Endothelial cell of umbilical vein (primary cell): ENCODE measurements around the gene FAM222B. TPM values are rescaled to one million over a fixed set of nuclear protein-coding genes. Genes with fewer than 3 reads are reported as not detected.

Experiments used
- BruUV-seq: library from RNA; stranded (reverse); fragments of 400-500 nt; replicated peaks from 2 replicates; lab custom pipeline; 2021; lab: Mats Ljungman, UMichigan
- CTCF ChIA-PET: fragments of 300-600, 350-600 bp; sonication (Branson Sonifier 250); formaldehyde crosslinking; loops from one replicate; lab custom pipeline; 2021; ENCODE audit warnings: antibody characterized with exemption, inconsistent platforms; lab: Charles Lee
- POLR2A ChIA-PET: fragments of 300-600, 350-600 bp; sonication (Branson Sonifier 250); formaldehyde crosslinking; loops from one replicate; lab custom pipeline; 2021; ENCODE audit warnings: antibody characterized with exemption, inconsistent platforms; lab: Charles Lee
- DNase-seq: peaks from one replicate; pipeline ENCODE4 v3.0.0-alpha.2; 2011; ENCODE audit warnings: low read depth, low spot score
- FAIRE-seq: peaks from 2 replicates; lab custom pipeline; 2011; peaks lifted over from hg19 to GRCh38; lab: Jason Lieb, UNC
- H2AFZ ChIP-seq: 2 replicates; pipeline ENCODE4 v1.6.0; 2012; ENCODE audit warnings: low read depth, low read length, control low read depth, inconsistent platforms
- H3K27ac ChIP-seq: 2 replicates; pipeline ENCODE4 v1.5.1; 2011; ENCODE audit warnings: low read depth, mild to moderate bottlenecking, control low read depth, low read length, moderate library complexity; ENCODE audit not compliant: insufficient read depth
- H3K27me3 ChIP-seq, 2 experiments: 2 replicates each; pipeline versions ENCODE4 v1.6.0 to v1.6.1; 2011; ENCODE audit warnings: low read length in 2 of 2, mixed read lengths in 1 of 2; ENCODE audit not compliant: control insufficient read depth in 2 of 2, insufficient read depth in 2 of 2
- H3K36me3 ChIP-seq, 2 experiments: 2 replicates in 1 of 2; 3 replicates in 1 of 2; pipeline ENCODE4 v1.5.1; 2011; ENCODE audit warnings: low read length in 2 of 2, mild to moderate bottlenecking in 1 of 2, moderate library complexity in 1 of 2; ENCODE audit not compliant: control insufficient read depth in 2 of 2, insufficient read depth in 2 of 2; ENCODE audit errors: extremely low read depth in 1 of 2
- H3K4me1 ChIP-seq: 3 replicates; pipeline ENCODE4 v1.5.1; 2011; ENCODE audit warnings: mild to moderate bottlenecking, low read length; ENCODE audit not compliant: control insufficient read depth, insufficient read depth; ENCODE audit errors: extremely low read depth
- H3K4me2 ChIP-seq: 2 replicates; pipeline ENCODE4 v1.6.1; 2011; ENCODE audit warnings: low read length, control low read depth, mixed read lengths; ENCODE audit not compliant: insufficient read depth
- H3K4me3 ChIP-seq, 3 experiments: fragments of 200-600 bp in 1 of 3; sonication (generic), shearing (Covaris generic) in 1 of 3; replicated peaks in 1 of 3; 2 replicates each; pipeline ENCODE4 v1.5.1; 2011 to 2016; ENCODE audit warnings: control low read depth in 3 of 3, low read length in 3 of 3, mild to moderate bottlenecking in 2 of 3, inconsistent platforms in 1 of 3, low read depth in 1 of 3, moderate library complexity in 1 of 3; ENCODE audit not compliant: insufficient read depth in 1 of 3
- H3K79me2 ChIP-seq: 2 replicates; pipeline ENCODE4 v1.6.0; 2012; ENCODE audit warnings: low read length, inconsistent platforms; ENCODE audit not compliant: control insufficient read depth, insufficient read depth
- H3K9ac ChIP-seq: replicated peaks from 2 replicates; pipeline ENCODE3; 2011; ENCODE audit warnings: low read length, control low read depth; ENCODE audit not compliant: insufficient read depth; ENCODE audit errors: extremely low read depth
- H3K9me1 ChIP-seq: replicated peaks from 3 replicates; pipeline ENCODE4 v1.6.0; 2011; ENCODE audit warnings: mild to moderate bottlenecking, low read length; ENCODE audit not compliant: control insufficient read depth, insufficient read depth; ENCODE audit errors: extremely low read depth
- H3K9me3 ChIP-seq: replicated peaks from 2 replicates; pipeline ENCODE4 v1.5.1; 2012; ENCODE audit warnings: low read length, inconsistent platforms; ENCODE audit not compliant: control insufficient read depth, insufficient read depth
- H4K20me1 ChIP-seq: replicated peaks from 2 replicates; pipeline ENCODE3; 2011; ENCODE audit warnings: mild to moderate bottlenecking, low read length; ENCODE audit not compliant: control insufficient read depth, insufficient read depth; ENCODE audit errors: extremely low read depth
- CTCF ChIP-seq, 2 donors: IDR thresholded peaks; 1 replicate in 1 of 2; 2 replicates in 1 of 2; pipeline ENCODE4 v1.5.1; 2011; ENCODE audit warnings: low read length in 2 of 2, mild to moderate bottlenecking in 2 of 2, moderate library complexity in 2 of 2, control low read depth in 1 of 2, inconsistent platforms in 1 of 2, low read depth in 1 of 2; ENCODE audit not compliant: insufficient read depth in 1 of 2; ENCODE audit errors: extremely low read depth in 1 of 2
- EZH2 ChIP-seq: IDR thresholded peaks from 2 replicates; pipeline ENCODE4 v1.6.1; 2012; ENCODE audit warnings: borderline replicate concordance, low read depth, mild to moderate bottlenecking, moderate library complexity, low read length, inconsistent platforms; ENCODE audit not compliant: severe bottlenecking
- FOS ChIP-seq: IDR thresholded peaks from 2 replicates; pipeline ENCODE4 v1.6.1; 2011; ENCODE audit warnings: mild to moderate bottlenecking, low read length, moderate library complexity, borderline replicate concordance; ENCODE audit not compliant: insufficient read depth
- GATA2 ChIP-seq: IDR thresholded peaks from 2 replicates; pipeline ENCODE4 v1.7.0; 2011; ENCODE audit warnings: low read depth, mild to moderate bottlenecking, moderate library complexity, mixed read lengths, low read length; ENCODE audit not compliant: insufficient read length, insufficient read depth
- JUN ChIP-seq: IDR thresholded peaks from 2 replicates; pipeline ENCODE4 v1.6.1; 2011; ENCODE audit warnings: borderline replicate concordance, low read depth; ENCODE audit not compliant: insufficient read length, insufficient read depth
- MYC ChIP-seq: IDR thresholded peaks from one replicate; pipeline ENCODE4 v1.6.1; 2011; ENCODE audit warnings: mild to moderate bottlenecking, low read depth, low read length
- POLR2A ChIP-seq: IDR thresholded peaks from 2 replicates; pipeline ENCODE4 v1.6.1; 2012; ENCODE audit warnings: low read depth, mild to moderate bottlenecking, control low read depth, low read length
- POLR2AphosphoS5 ChIP-seq: IDR thresholded peaks from 2 replicates; pipeline ENCODE4 v1.6.1; 2012; ENCODE audit warnings: low read depth, mild to moderate bottlenecking, control low read depth, low read length, moderate library complexity; ENCODE audit not compliant: insufficient read depth
- dilution Hi-C: fragments of 300-500 bp; cut with MboI; formaldehyde crosslinking; loops from one replicate; pipeline ENCODE4 v1.15.0; 2019; ENCODE audit warnings: low sequenced_read_pairs; ENCODE audit not compliant: extremely low pct_ligation_motif_present
- intact Hi-C: fragments of 100-400 bp; cut with micrococcal nuclease; formaldehyde crosslinking; loops from one replicate; pipeline ENCODE4 v1.10.0; 2022
- polyA plus RNA-seq, 4 experiments: library from polyadenylated mRNA; depleted of rRNA in 3 of 4; stranded (reverse) in 3 of 4; unstranded in 1 of 4; fragments of >200 nt; gene quantifications; 2 replicates each; pipeline versions ENCODE4 v1.2.1 to v1.2.3, GENCODE V29; 2011 to 2012; ENCODE audit warnings: missing spikeins in 1 of 4
- total RNA-seq: library from RNA; stranded (reverse); gene quantifications from 2 replicates; pipeline ENCODE4 v1.2.3, GENCODE V29; 2021
- TF ChIP-seq, protein P1 (sequence below): IDR thresholded peaks from 2 replicates; pipeline ENCODE4 v1.6.1; 2011; ENCODE audit not compliant: insufficient read depth, insufficient read length

Gene FAM222B
- total and polyA plus RNA-seq, 2 donors (not counting 3 experiments of a cell fraction or from before 2014, with no cell fraction given) = 21.1 to 30.6 TPM

DNA sequence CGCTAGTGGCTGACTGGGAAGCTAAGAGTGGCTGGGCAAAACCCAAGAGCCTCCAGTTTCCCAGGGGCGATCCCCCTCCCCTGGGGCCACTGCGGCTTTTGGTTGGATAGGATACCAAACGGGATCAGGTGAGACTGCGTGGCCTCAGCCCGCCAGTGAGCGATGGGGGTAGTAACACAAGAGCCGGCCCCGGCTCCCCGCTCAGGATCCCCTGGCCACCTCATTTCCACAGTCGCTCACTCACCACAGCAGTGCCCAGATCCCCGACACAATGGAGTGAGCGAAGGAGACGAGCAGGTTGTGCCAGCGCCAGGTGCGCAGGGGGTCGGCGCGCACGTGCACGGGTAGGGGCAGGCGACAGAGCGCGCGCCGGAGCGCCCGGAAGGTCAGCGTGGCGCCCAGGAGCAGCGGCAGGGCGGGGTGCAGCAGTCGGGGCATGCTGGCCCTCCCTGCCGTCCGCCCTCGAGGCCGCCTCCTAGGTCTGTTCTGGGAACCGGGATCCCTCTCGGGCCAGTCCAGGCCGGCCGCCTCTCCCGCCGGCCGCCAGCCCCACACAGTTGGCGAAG, 116.8 kb downstream of the FAM222B start:
- ChIA-PET CTCF (interaction anchor here (1.4 to 13.7 kb wide), 17 partner anchors 14 to 391 kb away, joined by 4 to 602 read pairs (median 19); partner anchors contain the start of genes FAM222B, FLOT2, PHF12 and PROCA1), POLR2A (interaction anchor here (0.7 to 4.7 kb wide), 4 partner anchors 15 to 226 kb away, joined by 3 to 45 read pairs (median 7); no protein-coding TSS in a partner anchor)
- peak overlapping the region; percentile 14 for H3K9ac ChIP-seq
- peak overlapping the region in 2 of 3 experiments; percentile 32 to 41 for H3K4me3 ChIP-seq
- no TSS peak for BruUV-seq
- FAIRE-seq (peak; percentile 21), DNase-seq (peak; percentile 58)
- H3K27me3 ChIP-seq = no peaks in the 10 kb centered on the region
- no peaks in the 10 kb centered on the region for H4K20me1 ChIP-seq
- H3K9me1 ChIP-seq = no peaks in the 10 kb centered on the region
- TF ChIP-seq POLR2A (peak; percentile 74), FOS (no peak), CTCF (IDR thresholded peaks at IDR 0.05; ENCODE audit: extremely low read depth in 1 of 2, insufficient read depth in 1 of 2, low read depth in 1 of 2, low read length in 2 of 2) (no peak), GATA2 (no peak), MYC (no peak), EZH2 (no peak), JUN (no peak), POLR2AphosphoS5 (peak; percentile 79)
- TF ChIP-seq, protein P1, sequence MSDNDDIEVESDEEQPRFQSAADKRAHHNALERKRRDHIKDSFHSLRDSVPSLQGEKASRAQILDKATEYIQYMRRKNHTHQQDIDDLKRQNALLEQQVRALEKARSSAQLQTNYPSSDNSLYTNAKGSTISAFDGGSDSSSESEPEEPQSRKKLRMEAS = no peak
- dilution Hi-C loops = no loop called here
- H3K9me3 ChIP-seq = no peaks in the 10 kb centered on the region
- intact Hi-C loops = loop anchor here (1.0 to 2.0 kb wide), 3 partner anchors 167 to 191 kb away; partner anchors contain the start of gene DHRS13
- H2AFZ ChIP-seq = no peak overlapping the region
- peaks cover 42% of the 10 kb centered on the region for H3K4me1 ChIP-seq
- peak overlapping the region; percentile 37 for H3K4me2 ChIP-seq
- peak overlapping the region; percentile 10 for H3K27ac ChIP-seq
- H3K36me3 ChIP-seq = peaks cover 17 to 19% of the 10 kb centered on the region in 2 experiments
- H3K79me2 ChIP-seq = peaks cover 28% of the 10 kb centered on the region
